Activated CD8-positive, alpha-beta T cell treated with anti-CD3 and anti-CD28 coated beads for 36 hours (primary cell): ENCODE results near the gene RHEB. TPM values are rescaled to one million over a fixed set of nuclear protein-coding genes. Genes with fewer than 3 reads are reported as not detected.

Experiments
- ATAC-seq: fragments of 200-7000 bp; cut with Tn5 transposase; one replicate; pipeline ENCODE4 v1.10.0; 2021; ENCODE audit warnings: mild to moderate bottlenecking, moderate library complexity
- CTCF ChIA-PET: fragments of 350-600 bp; sonication (Branson Sonifier 250); formaldehyde crosslinking; loops from one replicate; lab custom pipeline; 2021; ENCODE audit warnings: antibody characterized with exemption; lab: Charles Lee
- POLR2A ChIA-PET: fragments of 350-600 bp; sonication (Branson Sonifier 250); formaldehyde crosslinking; loops from one replicate; lab custom pipeline; 2021; ENCODE audit warnings: antibody characterized with exemption; lab: Charles Lee
- DNase-seq: peaks from one replicate; pipeline ENCODE4 v3.0.0-alpha.2; 2020
- H3K27ac Mint-ChIP-seq: one replicate; pipeline ENCODE4 v1.8.0; 2021; ENCODE audit warnings: mild to moderate bottlenecking, mixed read lengths
- H3K27me3 Mint-ChIP-seq: one replicate; pipeline ENCODE4 v1.8.0; 2021; ENCODE audit warnings: mixed read lengths
- H3K36me3 Mint-ChIP-seq: one replicate; pipeline ENCODE4 v1.8.0; 2021; ENCODE audit warnings: low read depth, mixed read lengths
- H3K4me1 Mint-ChIP-seq: one replicate; pipeline ENCODE4 v1.8.0; 2021; ENCODE audit warnings: low read depth, mixed read lengths
- H3K4me3 Mint-ChIP-seq: one replicate; pipeline ENCODE4 v1.8.0; 2021; ENCODE audit warnings: mild to moderate bottlenecking, moderate library complexity, mixed read lengths
- H3K9me3 Mint-ChIP-seq: one replicate; pipeline ENCODE4 v1.8.0; 2021; ENCODE audit warnings: mixed read lengths
- intact Hi-C: fragments of 100-400 bp; cut with micrococcal nuclease; formaldehyde crosslinking; loops from one replicate; pipeline ENCODE4 v1.10.0; 2022
- total RNA-seq, 2 experiments: library from RNA; stranded (reverse); gene quantifications; one replicate each; pipeline ENCODE4 v1.2.3, GENCODE V29; 2021
- TF ChIP-seq, protein P1 (sequence below): fragments of 200-600 bp; IDR thresholded peaks from one replicate; pipeline ENCODE4 v1.8.0; 2022; ENCODE audit warnings: antibody characterized with exemption, mild to moderate bottlenecking

The RHEB gene
- total RNA-seq, 2 experiments from 2014 or later = 42.0 to 42.6 TPM

- peaks cover 28% of the 10 kb centered on the region for H3K4me1 Mint-ChIP-seq
- no peak overlapping the region for H3K4me3 Mint-ChIP-seq
- H3K27me3 Mint-ChIP-seq = no peaks in the 10 kb centered on the region
- intact Hi-C loops = no loop called here
- H3K9me3 Mint-ChIP-seq = no peaks in the 10 kb centered on the region
- ChIA-PET POLR2A (interaction anchor here (0.7 kb wide), 1 partner anchor 641 kb away, joined by 3 read pairs; no protein-coding TSS in a partner anchor), CTCF (no interaction called here)
- H3K27ac Mint-ChIP-seq = peak overlapping the region; percentile 31
- H3K36me3 Mint-ChIP-seq = peaks cover 49% of the 10 kb centered on the region
- TF ChIP-seq, protein P1, sequence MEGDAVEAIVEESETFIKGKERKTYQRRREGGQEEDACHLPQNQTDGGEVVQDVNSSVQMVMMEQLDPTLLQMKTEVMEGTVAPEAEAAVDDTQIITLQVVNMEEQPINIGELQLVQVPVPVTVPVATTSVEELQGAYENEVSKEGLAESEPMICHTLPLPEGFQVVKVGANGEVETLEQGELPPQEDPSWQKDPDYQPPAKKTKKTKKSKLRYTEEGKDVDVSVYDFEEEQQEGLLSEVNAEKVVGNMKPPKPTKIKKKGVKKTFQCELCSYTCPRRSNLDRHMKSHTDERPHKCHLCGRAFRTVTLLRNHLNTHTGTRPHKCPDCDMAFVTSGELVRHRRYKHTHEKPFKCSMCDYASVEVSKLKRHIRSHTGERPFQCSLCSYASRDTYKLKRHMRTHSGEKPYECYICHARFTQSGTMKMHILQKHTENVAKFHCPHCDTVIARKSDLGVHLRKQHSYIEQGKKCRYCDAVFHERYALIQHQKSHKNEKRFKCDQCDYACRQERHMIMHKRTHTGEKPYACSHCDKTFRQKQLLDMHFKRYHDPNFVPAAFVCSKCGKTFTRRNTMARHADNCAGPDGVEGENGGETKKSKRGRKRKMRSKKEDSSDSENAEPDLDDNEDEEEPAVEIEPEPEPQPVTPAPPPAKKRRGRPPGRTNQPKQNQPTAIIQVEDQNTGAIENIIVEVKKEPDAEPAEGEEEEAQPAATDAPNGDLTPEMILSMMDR = no peak
- DNase-seq (peak; percentile 18), ATAC-seq (peak; percentile 60)
Measured at GRCh38 chr7:151484971-151485707, 34.6 kb downstream of the RHEB start.

DNA sequence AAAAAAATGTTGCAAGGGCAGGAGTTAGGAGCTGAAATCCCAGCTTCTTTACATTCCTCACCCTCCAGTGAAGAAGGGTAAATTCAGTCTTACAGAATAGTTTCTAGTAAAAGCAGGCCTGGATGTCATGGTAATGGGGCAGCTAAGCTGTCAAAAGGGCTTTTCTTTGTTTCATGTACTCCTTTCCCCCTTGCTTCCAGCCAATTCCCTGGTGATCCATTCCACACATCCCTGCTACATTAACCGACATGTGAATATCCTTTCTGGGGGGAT lies 36.0 kb downstream of the RHEB start:
- ATAC-seq (no peak), DNase-seq (no peak)
- ChIA-PET CTCF (interaction anchor here (1.0 kb wide), 1 partner anchor 115 kb away, joined by 3 read pairs; no protein-coding TSS in a partner anchor), POLR2A (interaction anchor here (0.6 to 0.7 kb wide), 2 partner anchors 33 to 40 kb away, joined by 3 read pairs; no protein-coding TSS in a partner anchor)
- Mint-ChIP-seq H3K36me3 (peaks cover 37% of the 10 kb centered on the region), H3K27me3 (no peaks in the 10 kb centered on the region), H3K4me3 (no peak overlapping the region), H3K4me1 (peaks cover 28% of the 10 kb centered on the region), H3K9me3 (no peaks in the 10 kb centered on the region), H3K27ac (no peak overlapping the region)
- intact Hi-C loops = no loop called here
- TF ChIP-seq, protein P1 = no peak

- POLR2A ChIA-PET = no interaction called here
- no peak overlapping the region for H3K4me3 Mint-ChIP-seq
- no peaks in the 10 kb centered on the region for H3K27me3 Mint-ChIP-seq
- CTCF ChIA-PET = interaction anchor here (1.0 to 1.5 kb wide), 3 partner anchors 10 to 168 kb away, joined by 3 to 4 read pairs (median 3); no protein-coding TSS in a partner anchor
- H3K27ac Mint-ChIP-seq = no peak overlapping the region
- intact Hi-C loops = no loop called here
- ATAC-seq (no peak), DNase-seq (no peak)
- peaks cover 29% of the 10 kb centered on the region for H3K4me1 Mint-ChIP-seq
- H3K9me3 Mint-ChIP-seq = no peaks in the 10 kb centered on the region
- H3K36me3 Mint-ChIP-seq = peaks cover 37% of the 10 kb centered on the region
- TF ChIP-seq, protein P1 = no peak
Measured at GRCh38 chr7:151482883-151483710, 36.6 kb downstream of the RHEB start.

GRCh38 chr7:151481650-151482505 lies 37.8 kb downstream of the RHEB start:
- no peaks in the 10 kb centered on the region for H3K9me3 Mint-ChIP-seq
- DNase-seq = no peak
- ChIA-PET CTCF (interaction anchor here (1.2 to 1.5 kb wide), 3 partner anchors 11 to 166 kb away, joined by 3 to 4 read pairs (median 3); no protein-coding TSS in a partner anchor), POLR2A (no interaction called here)
- peaks cover 34% of the 10 kb centered on the region for H3K36me3 Mint-ChIP-seq
- peaks cover 32% of the 10 kb centered on the region for H3K4me1 Mint-ChIP-seq
- intact Hi-C loops = no loop called here
- ATAC-seq = no peak
- no peak overlapping the region for H3K4me3 Mint-ChIP-seq
- TF ChIP-seq, protein P1 = no peak
- H3K27ac Mint-ChIP-seq = no peak overlapping the region
- H3K27me3 Mint-ChIP-seq = no peaks in the 10 kb centered on the region
